ENCODE results near the gene OR4D10.
"Not testable (repeated sequence)": the region's sequence is repeated elsewhere in the genome, so short reads cannot be mapped to it uniquely, and the experiment has no call there.

Gene OR4D10

DNA sequence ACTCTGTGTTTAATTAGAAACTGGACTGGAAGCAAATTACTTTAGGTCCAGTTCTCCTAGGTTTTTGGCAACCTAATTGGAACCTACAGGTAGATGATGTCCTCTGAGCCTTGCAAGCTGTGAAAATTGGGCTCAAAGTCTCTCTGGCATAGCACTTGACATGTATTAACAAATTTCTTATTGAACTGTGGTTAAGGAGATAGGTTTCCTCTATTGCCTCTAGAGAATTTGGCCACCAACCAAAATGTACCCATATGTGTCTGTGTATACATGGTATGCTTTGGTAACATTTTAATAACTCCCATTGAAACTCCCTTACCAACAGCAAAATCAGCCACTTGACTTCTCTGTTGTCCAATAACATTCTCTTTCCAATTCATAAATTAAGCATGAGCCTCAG is at the start of gene OR4D10:
TSS of gene OR4D10 (plus strand) at position 301 of the 400 bp plus-strand sequence. CDS start 4,115 bp downstream, outside the sequence.
- DNase-seq: no peak

GRCh38 chr11:59423835-59424234 is 49.3 kb upstream of the OR4D10 start:
- no peak for DNase-seq

- no peak for DNase-seq
Measured at GRCh38 chr11:59425131-59425530, 48.0 kb upstream of the OR4D10 start.

DNA sequence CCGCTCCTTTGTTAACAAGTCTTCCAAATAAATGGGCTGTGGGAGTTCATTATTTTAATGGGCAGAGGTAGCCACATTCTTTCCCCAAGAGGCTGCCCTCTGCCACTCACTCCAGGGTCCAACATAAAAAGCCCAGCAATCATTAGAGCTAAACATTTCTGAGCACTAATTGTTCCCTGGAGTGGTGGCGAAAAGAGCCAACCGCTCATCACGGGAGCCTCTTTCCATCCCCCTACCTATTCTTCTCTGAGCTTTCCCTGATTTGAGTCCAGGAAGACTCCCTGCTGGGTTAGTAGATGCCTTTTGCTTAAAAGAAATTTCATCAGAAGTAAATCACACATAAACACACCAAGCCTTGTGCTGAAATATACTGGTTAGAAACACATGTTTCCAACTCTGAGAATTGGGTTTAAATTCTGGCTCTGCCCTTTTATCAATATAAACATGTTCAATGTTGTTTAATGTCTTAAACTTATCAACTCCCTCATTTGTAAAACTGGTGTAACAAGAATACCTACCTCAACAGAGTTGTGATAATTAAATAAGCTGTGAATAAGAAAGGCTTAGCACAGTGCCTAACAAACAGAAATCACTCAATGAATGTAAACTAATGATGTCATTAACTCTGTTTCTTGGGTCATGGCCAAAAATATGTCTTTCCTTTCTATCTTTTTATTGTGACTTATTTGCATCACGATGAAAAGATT is 46.6 kb upstream of the OR4D10 start, which contains the start of gene OR5A2:
TSS of gene OR5A2 (minus strand) at position 53 of the 707 bp plus-strand sequence. CDS start 3,460 bp downstream, outside the sequence.
- no peak for DNase-seq

- no peak for DNase-seq
Measured at GRCh38 chr11:59427068-59427382, 46.1 kb upstream of the OR4D10 start.

DNA sequence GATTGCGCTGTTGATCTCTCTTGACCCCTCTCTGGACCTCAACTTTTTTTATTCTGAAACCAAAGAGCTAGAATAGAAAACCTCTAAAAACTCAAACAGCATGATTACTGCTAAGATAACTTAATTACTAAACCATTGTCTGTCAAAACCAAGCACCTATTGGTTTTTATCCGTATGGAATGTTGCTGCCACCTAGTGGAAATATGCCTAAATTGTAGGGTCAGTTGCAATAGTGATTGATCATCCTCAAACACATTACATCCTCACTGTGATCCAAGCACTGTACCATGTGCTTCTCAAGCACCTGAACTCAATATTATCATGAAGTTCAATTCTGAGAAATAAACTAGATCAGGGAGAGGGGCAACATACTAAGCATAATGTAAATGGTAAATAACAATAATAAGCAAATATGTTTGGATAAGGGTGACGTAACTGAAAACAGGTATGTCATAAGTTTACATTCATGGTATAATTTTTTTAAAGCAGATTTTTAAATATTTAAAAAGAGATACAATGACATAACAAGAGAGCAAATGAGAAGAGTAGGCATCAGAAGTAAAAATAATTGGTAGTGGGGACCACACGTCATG is 43.1 kb upstream of the OR4D10 start:
- peak; percentile 66 for DNase-seq

DNA sequence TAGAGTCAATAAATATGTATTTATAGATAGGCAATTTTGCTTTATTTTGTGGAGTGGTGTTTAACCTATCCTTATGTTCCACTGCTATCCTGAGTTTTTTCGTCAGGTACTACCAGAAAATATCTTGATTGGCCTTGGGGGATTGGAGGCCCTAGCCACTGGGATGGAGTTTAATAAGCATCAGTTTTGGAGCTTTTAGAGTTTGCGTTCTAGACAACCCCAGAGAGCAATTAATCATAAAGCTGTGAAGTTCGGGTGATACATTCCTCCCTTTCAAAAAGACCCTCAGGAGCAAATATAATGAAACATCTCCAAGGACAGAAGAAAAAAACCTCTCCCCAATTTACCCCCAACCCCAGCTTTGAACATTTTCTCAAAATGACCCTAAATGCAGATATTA is 36.9 kb upstream of the OR4D10 start, which contains the start of gene OR5A1:
TSS of gene OR5A1 (plus strand) at position 301 of the 400 bp plus-strand sequence. CDS start 6,700 bp downstream, outside the sequence.
- DNase-seq: no peak

DNA sequence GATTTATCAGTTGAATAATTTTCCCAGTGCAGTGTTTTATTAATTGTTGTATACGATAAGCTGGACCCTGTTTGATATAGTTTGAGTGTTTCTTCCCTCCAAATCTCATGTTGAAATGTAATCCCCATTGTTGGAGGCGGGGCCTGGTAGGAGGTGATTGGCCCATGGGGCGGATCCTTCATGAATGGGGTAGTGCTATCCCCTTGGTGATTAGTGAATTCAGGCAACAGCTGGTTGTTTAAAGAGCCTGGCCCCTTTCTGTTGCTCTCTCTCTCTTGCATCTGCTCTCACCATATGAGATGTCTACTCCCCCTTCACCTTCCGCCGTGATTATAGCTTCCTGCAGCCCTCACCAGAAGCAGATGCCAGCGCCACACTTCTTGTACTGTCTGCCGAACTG is 35.3 kb upstream of the OR4D10 start:
- DNase-seq: no peak

DNA sequence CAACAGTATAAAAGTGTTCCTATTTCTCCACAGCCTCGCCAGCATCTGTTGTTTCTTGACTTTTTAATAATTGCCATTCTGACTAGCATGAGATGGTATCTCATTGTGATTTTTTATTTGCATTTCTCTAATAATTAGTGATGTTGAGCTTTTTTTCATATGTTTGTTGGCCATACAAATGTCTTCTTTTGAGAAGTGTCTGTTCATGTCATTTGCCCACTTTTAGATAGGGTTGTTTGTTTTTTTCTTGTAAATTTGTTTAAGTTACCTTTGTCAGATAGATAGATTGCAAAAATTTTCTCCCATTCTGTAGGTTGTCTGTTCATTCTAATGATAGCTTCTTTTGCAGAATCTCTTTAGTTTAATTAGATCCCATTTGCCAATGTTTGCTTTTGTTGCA is 27.5 kb upstream of the OR4D10 start:
- not testable (repeated sequence) for DNase-seq

DNA sequence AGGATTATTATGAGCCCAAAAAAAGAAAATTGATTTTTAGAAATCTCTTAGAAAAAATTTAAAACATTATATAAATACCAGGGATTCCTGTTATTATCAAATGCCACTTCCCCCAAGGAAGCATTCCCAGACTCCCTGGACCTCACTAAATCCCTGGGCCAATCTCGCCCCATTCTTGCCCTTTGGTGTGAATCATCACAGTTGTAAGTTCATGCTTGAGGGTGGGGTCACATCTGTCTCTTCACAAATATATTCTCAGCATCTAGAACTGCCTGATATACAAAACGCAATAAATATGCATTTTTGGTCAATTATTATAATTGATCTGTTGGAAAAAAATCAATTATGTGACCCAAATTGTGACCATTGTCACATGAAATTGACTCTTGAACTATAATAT is 24.6 kb upstream of the OR4D10 start:
- DNase-seq: no peak

GRCh38 chr11:59456661-59457060 is 16.5 kb upstream of the OR4D10 start, which contains the start of gene OR4D6:
Gene OR4D6, plus strand, starts transcription at chr11:59456961. Its CDS starts 0 bp downstream, at chr11:59456961.
- DNase-seq: no peak

DNA sequence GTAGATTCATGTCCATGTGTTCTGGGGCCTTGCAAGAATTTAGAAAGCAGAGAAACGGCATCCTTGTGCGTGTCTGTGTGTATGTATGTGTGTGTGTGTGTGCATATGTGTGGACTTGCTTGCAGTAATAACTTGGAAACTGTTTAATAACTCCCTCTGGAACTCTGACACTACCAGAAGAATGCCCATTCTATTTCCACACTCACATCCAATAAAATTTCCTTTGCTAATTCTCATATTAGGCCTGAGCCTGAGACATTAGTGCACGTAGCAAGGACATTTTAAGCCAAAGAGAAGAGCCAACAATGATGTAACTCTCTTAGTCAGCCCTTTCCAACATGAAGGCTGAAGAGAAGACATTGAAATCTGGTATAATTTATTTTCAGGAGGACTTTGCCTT is 13.2 kb upstream of the OR4D10 start:
- DNase-seq: no peak

- DNase-seq: no peak
Measured at GRCh38 chr11:59463190-59463641, 9.9 kb upstream of the OR4D10 start.

- DNase-seq: no peak
Measured at GRCh38 chr11:59475176-59475575, 2.1 kb downstream of the OR4D10 start.

DNA sequence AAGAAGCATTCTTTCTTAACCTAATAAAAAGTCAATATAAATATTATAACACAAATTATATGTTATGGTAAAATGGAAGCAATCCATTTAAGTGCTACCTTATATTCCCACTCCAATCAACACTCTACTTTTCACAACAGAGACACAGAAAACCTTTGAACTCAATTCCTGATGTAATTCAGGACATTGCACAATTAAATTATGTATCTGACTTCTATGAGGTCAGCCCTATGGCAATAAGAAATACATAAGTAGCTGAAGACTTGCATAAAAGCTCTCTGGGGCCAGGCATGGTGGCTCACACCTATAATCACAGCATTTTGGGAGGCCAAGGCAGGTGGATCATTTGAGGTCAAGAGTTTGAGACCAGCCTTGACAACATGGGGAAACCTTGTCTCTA is 6.8 kb downstream of the OR4D10 start:
- DNase-seq: no peak

GRCh38 chr11:59480359-59480758 is 7.2 kb downstream of the OR4D10 start:
- no peak for DNase-seq

GRCh38 chr11:59501931-59502330 is 28.8 kb downstream of the OR4D10 start:
- DNase-seq: no peak

DNA sequence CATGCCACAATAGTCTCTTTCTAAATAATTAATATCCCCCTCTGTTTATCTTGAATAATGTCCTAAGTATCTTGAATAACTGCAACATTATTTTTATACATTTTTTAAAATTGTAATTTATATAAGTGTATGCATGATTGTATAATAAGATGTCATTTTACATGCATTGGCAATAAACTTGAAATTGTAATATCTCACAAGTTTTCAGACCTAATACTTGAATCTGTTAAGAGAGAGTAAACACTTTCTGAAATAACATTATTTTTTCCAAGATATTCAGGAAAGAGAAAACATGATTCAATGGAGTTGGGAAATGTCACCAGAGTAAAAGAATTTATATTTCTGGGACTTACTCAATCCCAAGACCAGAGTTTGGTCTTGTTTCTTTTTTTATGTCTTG is 30.2 kb downstream of the OR4D10 start, which contains the start of gene OR4D11:
TSS of gene OR4D11 (plus strand) at position 301 of the 400 bp plus-strand sequence. CDS start at position 301, 0 bp downstream.
- no peak for DNase-seq

- no peak for DNase-seq
Measured at GRCh38 chr11:59510941-59511589, 38.0 kb downstream of the OR4D10 start, which contains the start of gene OR4D9. Gene OR4D9, plus strand, starts transcription at chr11:59511539. Its CDS starts 3,374 bp downstream, at chr11:59514913.

- DNase-seq: no peak
Measured at GRCh38 chr11:59511675-59512074, 38.6 kb downstream of the OR4D10 start.

GRCh38 chr11:59520139-59520538 is 47.0 kb downstream of the OR4D10 start:
- not testable (repeated sequence) for DNase-seq

DNA sequence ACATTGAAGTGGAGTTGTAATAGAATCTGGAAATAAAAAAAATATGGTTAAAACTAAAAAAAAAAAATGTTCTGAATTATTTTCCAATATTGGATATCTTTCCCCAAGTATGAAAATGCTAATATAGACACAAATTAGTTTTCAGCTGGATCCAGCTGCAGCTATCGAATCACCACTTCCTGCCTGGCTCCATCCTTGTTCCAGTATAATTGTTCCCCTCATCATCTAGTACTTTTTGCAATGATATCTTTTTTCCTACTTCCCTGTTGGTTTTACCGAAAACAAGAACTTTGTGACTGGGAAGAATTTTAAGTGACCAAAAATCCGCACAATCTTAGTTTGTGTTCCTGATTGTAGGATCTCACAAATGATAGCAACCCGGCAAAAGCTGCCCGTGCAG is 47.6 kb downstream of the OR4D10 start:
- DNase-seq: no peak

GRCh38 chr11:59523541-59523940 is 50.4 kb downstream of the OR4D10 start:
- DNase-seq: peak; percentile 7

DNA sequence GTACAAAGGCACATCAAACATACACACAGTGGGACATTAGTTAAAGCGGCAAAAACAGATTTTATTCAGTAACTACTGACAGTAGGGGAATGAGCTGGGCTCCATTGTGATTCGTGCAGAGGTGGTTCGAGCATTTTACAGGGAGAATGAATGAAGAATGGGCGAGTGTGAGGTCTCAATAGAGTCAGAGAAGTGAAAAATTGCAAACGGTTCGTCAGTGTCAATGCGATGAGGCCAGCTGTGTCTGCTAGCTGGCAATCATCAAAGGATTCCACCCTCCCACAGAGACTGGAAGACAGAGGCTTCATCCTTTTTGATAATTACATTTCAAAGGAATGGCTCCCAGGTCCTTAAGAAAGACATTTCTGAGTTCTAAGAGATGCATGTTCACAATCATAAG is 55.6 kb downstream of the OR4D10 start:
- no peak for DNase-seq

Data from RPMI8226 (cell line).